Measurements from ENCODE around the gene S100B. TPM values are rescaled to one million over a fixed set of nuclear protein-coding genes. Genes with fewer than 3 reads are reported as not detected.

The S100B gene
- total and polyA plus RNA-seq, 4 donors: 3.2 to 6.0 (median 5.4) TPM

DNA sequence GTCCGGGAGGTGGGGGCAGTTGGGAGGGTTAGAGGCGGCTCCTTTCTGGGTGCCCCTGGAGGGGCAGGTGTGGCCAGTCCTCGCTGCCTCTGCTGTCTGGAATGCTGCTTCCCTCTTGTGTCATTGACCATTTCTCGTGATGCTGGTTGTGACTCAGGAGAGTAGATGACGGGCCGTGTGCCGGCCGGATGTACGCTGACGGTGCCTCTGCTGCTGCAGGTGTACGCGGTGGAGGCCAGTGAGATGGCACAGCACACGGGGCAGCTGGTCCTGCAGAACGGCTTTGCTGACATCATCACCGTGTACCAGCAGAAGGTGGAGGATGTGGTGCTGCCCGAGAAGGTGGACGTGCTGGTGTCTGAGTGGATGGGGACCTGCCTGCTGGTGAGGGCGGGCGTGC is 44.5 kb upstream of the S100B start:
- ATAC-seq (ENCODE audit: insufficient read depth, low FRiP score) (no peak), DNase-seq (no peak)
- Histone ChIP-seq H3K9me3 (ENCODE audit: control insufficient read depth in 4 of 4, insufficient read depth in 3 of 4, low read length in 3 of 4) (peaks cover 0 to 5% (median 1%) of the 10 kb centered on the region in 4 donors), H3K27me3 (ENCODE audit: control insufficient read depth in 3 of 3, insufficient read depth in 3 of 3, low read length in 2 of 3) (no peaks in the 10 kb centered on the region), H3K36me3 (ENCODE audit: control insufficient read depth in 4 of 4, insufficient read depth in 4 of 4, low read length in 4 of 4) (peaks cover 41 to 69% (median 57%) of the 10 kb centered on the region in 4 donors), H3K4me3 (no peak overlapping the region), H3K9ac (ENCODE audit: insufficient read depth in 1 of 2, low read length in 2 of 2) (no peak overlapping the region), H3K27ac (ENCODE audit: low read depth in 1 of 2, low read length in 1 of 2) (no peak overlapping the region), H3K4me1 (ENCODE audit: control insufficient read depth in 5 of 5, insufficient read depth in 5 of 5, low read length in 5 of 5) (no peaks in the 10 kb centered on the region)
- TF ChIP-seq, protein P1, sequence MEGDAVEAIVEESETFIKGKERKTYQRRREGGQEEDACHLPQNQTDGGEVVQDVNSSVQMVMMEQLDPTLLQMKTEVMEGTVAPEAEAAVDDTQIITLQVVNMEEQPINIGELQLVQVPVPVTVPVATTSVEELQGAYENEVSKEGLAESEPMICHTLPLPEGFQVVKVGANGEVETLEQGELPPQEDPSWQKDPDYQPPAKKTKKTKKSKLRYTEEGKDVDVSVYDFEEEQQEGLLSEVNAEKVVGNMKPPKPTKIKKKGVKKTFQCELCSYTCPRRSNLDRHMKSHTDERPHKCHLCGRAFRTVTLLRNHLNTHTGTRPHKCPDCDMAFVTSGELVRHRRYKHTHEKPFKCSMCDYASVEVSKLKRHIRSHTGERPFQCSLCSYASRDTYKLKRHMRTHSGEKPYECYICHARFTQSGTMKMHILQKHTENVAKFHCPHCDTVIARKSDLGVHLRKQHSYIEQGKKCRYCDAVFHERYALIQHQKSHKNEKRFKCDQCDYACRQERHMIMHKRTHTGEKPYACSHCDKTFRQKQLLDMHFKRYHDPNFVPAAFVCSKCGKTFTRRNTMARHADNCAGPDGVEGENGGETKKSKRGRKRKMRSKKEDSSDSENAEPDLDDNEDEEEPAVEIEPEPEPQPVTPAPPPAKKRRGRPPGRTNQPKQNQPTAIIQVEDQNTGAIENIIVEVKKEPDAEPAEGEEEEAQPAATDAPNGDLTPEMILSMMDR (IDR thresholded peaks at IDR 0.05; ENCODE audit: control extremely low read depth, extremely low read depth): no peak
- 95% methylated on average over 18 to 19 of the region's 19 CpGs for WGBS, 2 donors

DNA sequence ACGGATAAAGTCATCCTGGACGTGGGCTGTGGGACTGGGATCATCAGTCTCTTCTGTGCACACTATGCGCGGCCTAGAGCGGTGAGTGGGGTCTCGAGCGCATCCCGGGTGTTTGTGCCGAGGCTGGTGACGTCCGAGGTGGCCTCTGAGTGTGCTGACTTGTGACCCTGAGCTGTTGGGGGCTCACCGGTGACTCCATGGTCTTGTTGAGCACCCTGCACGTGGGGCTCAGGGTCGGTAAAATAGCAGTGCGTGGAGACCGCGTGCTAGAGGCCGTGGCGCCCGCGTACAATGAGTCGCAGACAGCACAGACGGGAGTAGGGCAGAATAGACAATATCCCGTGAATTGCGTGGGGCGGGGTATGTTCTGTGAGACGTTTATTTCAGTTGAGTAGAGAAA is 43.7 kb upstream of the S100B start:
- Histone ChIP-seq H3K9ac (ENCODE audit: insufficient read depth in 1 of 2, low read length in 2 of 2) (no peak overlapping the region), H3K36me3 (ENCODE audit: control insufficient read depth in 4 of 4, insufficient read depth in 4 of 4, low read length in 4 of 4) (peaks cover 40 to 68% (median 57%) of the 10 kb centered on the region in 4 donors), H3K4me1 (ENCODE audit: control insufficient read depth in 5 of 5, insufficient read depth in 5 of 5, low read length in 5 of 5) (no peaks in the 10 kb centered on the region), H3K27ac (ENCODE audit: low read depth in 1 of 2, low read length in 1 of 2) (no peak overlapping the region), H3K4me3 (no peak overlapping the region), H3K9me3 (ENCODE audit: control insufficient read depth in 4 of 4, insufficient read depth in 3 of 4, low read length in 3 of 4) (peaks cover 0 to under 1% (median 0%) of the 10 kb centered on the region in 4 donors), H3K27me3 (ENCODE audit: control insufficient read depth in 3 of 3, insufficient read depth in 3 of 3, low read length in 2 of 3) (no peaks in the 10 kb centered on the region)
- TF ChIP-seq, protein P1 (IDR thresholded peaks at IDR 0.05; ENCODE audit: control extremely low read depth, extremely low read depth): no peak
- DNase-seq: no peak
- WGBS, 2 donors: 96 to 97% methylated on average over 27 of the region's 27 CpGs
- no peak for ATAC-seq (ENCODE audit: insufficient read depth, low FRiP score)

DNA sequence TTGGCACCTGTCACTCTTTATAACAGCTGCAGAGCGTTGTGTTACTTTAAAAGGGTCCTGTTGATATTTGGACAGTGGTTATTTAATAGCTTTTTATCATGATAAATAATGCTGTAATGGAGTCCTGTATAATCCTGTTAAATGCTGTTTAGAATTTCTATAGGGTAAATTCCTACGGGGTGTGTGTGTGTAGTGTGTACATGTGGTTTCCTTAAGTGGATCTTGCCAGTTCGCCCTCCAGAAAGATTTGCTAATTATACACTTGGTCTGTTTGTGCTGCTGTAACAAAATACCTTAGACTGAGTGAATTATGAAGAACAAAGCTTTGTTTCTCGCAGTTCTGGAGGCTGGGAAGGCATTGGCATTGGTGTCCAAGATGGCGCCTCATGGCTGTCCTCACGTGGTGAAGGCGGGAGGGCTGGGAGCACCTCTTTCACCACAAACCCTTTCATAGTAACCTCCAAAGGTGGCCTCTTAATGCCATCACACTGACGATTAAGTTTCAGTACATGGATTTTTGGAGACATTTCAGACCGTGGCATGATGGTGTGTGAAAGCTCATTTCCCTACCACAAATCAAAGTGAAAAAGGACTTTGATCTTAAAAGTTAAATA is 41.8 kb upstream of the S100B start:
- ATAC-seq (ENCODE audit: insufficient read depth, low FRiP score) (no peak), DNase-seq (no peak)
- Histone ChIP-seq H3K27ac (ENCODE audit: low read depth in 1 of 2, low read length in 1 of 2) (no peak overlapping the region), H3K9me3 (ENCODE audit: control insufficient read depth in 4 of 4, insufficient read depth in 3 of 4, low read length in 3 of 4) (no peaks in the 10 kb centered on the region), H3K36me3 (ENCODE audit: control insufficient read depth in 4 of 4, insufficient read depth in 4 of 4, low read length in 4 of 4) (peaks cover 31 to 60% (median 52%) of the 10 kb centered on the region in 4 donors), H3K4me3 (no peak overlapping the region), H3K4me1 (ENCODE audit: control insufficient read depth in 5 of 5, insufficient read depth in 5 of 5, low read length in 5 of 5) (no peaks in the 10 kb centered on the region), H3K27me3 (ENCODE audit: control insufficient read depth in 3 of 3, insufficient read depth in 3 of 3, low read length in 2 of 3) (no peaks in the 10 kb centered on the region), H3K9ac (ENCODE audit: insufficient read depth in 1 of 2, low read length in 2 of 2) (no peak overlapping the region)
- TF ChIP-seq, protein P1 (IDR thresholded peaks at IDR 0.05; ENCODE audit: control extremely low read depth, extremely low read depth): no peak
- WGBS, 2 donors: 84 to 92% methylated on average over 9 of the region's 9 CpGs

DNA sequence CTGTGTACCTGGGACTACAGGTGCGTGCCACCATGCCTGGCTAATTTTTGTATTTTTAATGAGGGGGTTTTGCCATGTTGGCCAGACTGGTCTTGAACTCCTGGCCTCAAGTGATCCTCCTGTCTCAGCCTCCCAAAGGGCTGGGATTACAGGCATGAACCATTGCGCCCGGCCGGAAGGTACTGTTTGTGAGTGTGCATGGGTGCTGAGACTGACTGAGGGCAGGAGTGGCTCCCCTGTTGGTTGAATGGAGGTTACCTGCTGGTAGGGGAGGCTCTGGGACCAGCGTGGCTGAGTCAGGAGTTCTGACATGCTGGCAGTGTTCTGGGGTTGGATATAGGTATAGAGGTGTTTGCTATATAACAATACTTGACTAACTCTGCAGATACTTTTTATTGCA is 41.0 kb upstream of the S100B start:
- Histone ChIP-seq H3K27me3 (ENCODE audit: control insufficient read depth in 3 of 3, insufficient read depth in 3 of 3, low read length in 2 of 3) (no peaks in the 10 kb centered on the region), H3K9me3 (ENCODE audit: control insufficient read depth in 4 of 4, insufficient read depth in 3 of 4, low read length in 3 of 4) (no peaks in the 10 kb centered on the region), H3K9ac (ENCODE audit: insufficient read depth in 1 of 2, low read length in 2 of 2) (no peak overlapping the region), H3K36me3 (ENCODE audit: control insufficient read depth in 4 of 4, insufficient read depth in 4 of 4, low read length in 4 of 4) (peaks cover 31 to 65% (median 52%) of the 10 kb centered on the region in 4 donors), H3K4me3 (no peak overlapping the region), H3K27ac (ENCODE audit: low read depth in 1 of 2, low read length in 1 of 2) (no peak overlapping the region), H3K4me1 (ENCODE audit: control insufficient read depth in 5 of 5, insufficient read depth in 5 of 5, low read length in 5 of 5) (peaks cover 0 to 1% (median 0%) of the 10 kb centered on the region in 5 donors)
- ATAC-seq (ENCODE audit: insufficient read depth, low FRiP score) (no peak), DNase-seq (no peak)
- WGBS, 2 donors: 97 to 98% methylated on average over 5 of the region's 5 CpGs
- TF ChIP-seq, protein P1 (IDR thresholded peaks at IDR 0.05; ENCODE audit: control extremely low read depth, extremely low read depth): no peak
